HG02973 (cell line): ENCODE measurements around the gene PIK3IP1.

ENCODE experiments used
- ATAC-seq: cut with Tn5 transposase; IDR thresholded peaks from one replicate; pipeline ENCODE4 v1.9.1; 2021; ENCODE audit warnings: moderate library complexity; ENCODE audit not compliant: unreplicated experiment

Gene PIK3IP1

GRCh38 chr22:31281733-31282132 lies 10.6 kb downstream of the PIK3IP1 start:
- ATAC-seq = no peak

GRCh38 chr22:31279821-31280505 lies 12.3 kb downstream of the PIK3IP1 start:
- ATAC-seq = no peak

- ATAC-seq = no peak
Measured at GRCh38 chr22:31279327-31279669, 13.0 kb downstream of the PIK3IP1 start.

- no peak for ATAC-seq
Measured at GRCh38 chr22:31278626-31279326, 13.5 kb downstream of the PIK3IP1 start.

- ATAC-seq = no peak
Measured at GRCh38 chr22:31278151-31278621, 14.1 kb downstream of the PIK3IP1 start.

- ATAC-seq = no peak
Measured at GRCh38 chr22:31277741-31278140, 14.5 kb downstream of the PIK3IP1 start.

GRCh38 chr22:31276426-31277167 lies 15.7 kb downstream of the PIK3IP1 start:
- no peak for ATAC-seq

- ATAC-seq = no peak
Measured at GRCh38 chr22:31275576-31275975, 16.7 kb downstream of the PIK3IP1 start.

- no peak for ATAC-seq
Measured at GRCh38 chr22:31275018-31275417, 17.3 kb downstream of the PIK3IP1 start.

GRCh38 chr22:31274017-31274416 lies 18.3 kb downstream of the PIK3IP1 start:
- ATAC-seq = no peak

- no peak for ATAC-seq
Measured at GRCh38 chr22:31272522-31273446, 19.5 kb downstream of the PIK3IP1 start.

- no peak for ATAC-seq
Measured at GRCh38 chr22:31271485-31271884, 20.8 kb downstream of the PIK3IP1 start.

GRCh38 chr22:31271026-31271425 lies 21.3 kb downstream of the PIK3IP1 start:
- no peak for ATAC-seq

GRCh38 chr22:31269892-31270579 lies 22.3 kb downstream of the PIK3IP1 start:
- ATAC-seq = no peak

GRCh38 chr22:31268281-31268680 lies 24.0 kb downstream of the PIK3IP1 start:
- no peak for ATAC-seq

- ATAC-seq = no peak
Measured at GRCh38 chr22:31263896-31264640, 28.2 kb downstream of the PIK3IP1 start.

GRCh38 chr22:31262312-31263133 lies 29.8 kb downstream of the PIK3IP1 start:
- ATAC-seq = no peak

GRCh38 chr22:31260474-31260856 lies 31.8 kb downstream of the PIK3IP1 start:
- ATAC-seq = no peak
